Panc1 (cell line): Measurements from ENCODE around the gene MAPK8IP3. TPM values are rescaled to one million over a fixed set of nuclear protein-coding genes. Genes with fewer than 3 reads are reported as not detected.
A peak's percentile ranks its signal among the peaks of the same experiment; 100 is the strongest.

ENCODE experiments used
- ATAC-seq: fragments of 200-7000 bp; cut with Tn5 transposase; 2 replicates; pipeline ENCODE4 v1.9.1; 2020; ENCODE audit warnings: mild to moderate bottlenecking, moderate library complexity
- BruUV-seq: library from RNA; stranded (reverse); fragments of 400-500 nt; replicated peaks from 2 replicates; lab custom pipeline; 2021; lab: Mats Ljungman, UMichigan
- CTCF ChIA-PET: fragments of 300-600 bp; sonication (Branson Sonifier 250); formaldehyde crosslinking; loops from one replicate; lab custom pipeline; 2022; ENCODE audit warnings: antibody characterized with exemption; lab: Charles Lee
- POLR2A ChIA-PET: fragments of 300-600 bp; sonication (Branson Sonifier 250); formaldehyde crosslinking; loops from one replicate; lab custom pipeline; 2022; ENCODE audit warnings: antibody characterized with exemption; lab: Charles Lee
- DNase-seq: peaks from one replicate; pipeline ENCODE4 v3.0.0-alpha.2; 2010; ENCODE audit warnings: low read depth, low spot score
- H3K27ac ChIP-seq: 2 replicates; pipeline ENCODE4 v1.5.1; 2011; ENCODE audit warnings: mild to moderate bottlenecking, low read length, inconsistent platforms
- H3K27me3 ChIP-seq: fragments of 200-500 bp; sonication (Bioruptor generic); 2 replicates; pipeline ENCODE4 v1.6.0; 2014; ENCODE audit warnings: low read length, inconsistent platforms; ENCODE audit not compliant: control insufficient read depth, insufficient read depth
- H3K36me3 ChIP-seq: fragments of 200-500 bp; sonication (Bioruptor generic); 2 replicates; pipeline ENCODE4 v1.5.1; 2014; ENCODE audit warnings: inconsistent platforms, mild to moderate bottlenecking, low read length, moderate library complexity; ENCODE audit not compliant: control insufficient read depth, insufficient read depth
- H3K4me1 ChIP-seq: 2 replicates; pipeline ENCODE4 v1.5.1; 2011; ENCODE audit warnings: inconsistent platforms, mild to moderate bottlenecking, low read length, moderate library complexity; ENCODE audit not compliant: control insufficient read depth, insufficient read depth
- H3K4me3 ChIP-seq, 2 experiments: 2 replicates each; pipeline ENCODE4 v1.5.1; 2011 to 2012; ENCODE audit warnings: low read depth in 2 of 2, low read length in 2 of 2, mild to moderate bottlenecking in 2 of 2, inconsistent platforms in 1 of 2, moderate library complexity in 1 of 2
- H3K9me3 ChIP-seq: fragments of 200-500 bp; sonication (Bioruptor generic); 2 replicates; pipeline ENCODE4 v1.5.1; 2014; ENCODE audit warnings: low read depth, mild to moderate bottlenecking, inconsistent platforms, low read length, moderate library complexity; ENCODE audit not compliant: control insufficient read depth, insufficient read depth
- POLR2AphosphoS5 ChIP-seq: IDR thresholded peaks from 2 replicates; pipeline ENCODE4 v1.6.1; 2012; ENCODE audit warnings: mild to moderate bottlenecking, low read depth, low read length, moderate library complexity
- REST ChIP-seq, 2 experiments: IDR thresholded peaks; 2 replicates each; pipeline ENCODE4 v1.6.1; 2011 to 2012; ENCODE audit warnings: low read depth in 2 of 2, control low read depth in 1 of 2, low read length in 1 of 2, mild to moderate bottlenecking in 1 of 2, moderate library complexity in 1 of 2; ENCODE audit not compliant: insufficient read depth in 1 of 2
- SIN3A ChIP-seq: IDR thresholded peaks from 2 replicates; pipeline ENCODE4 v1.6.1; 2012; ENCODE audit warnings: low read depth, mild to moderate bottlenecking, low read length, moderate library complexity, borderline replicate concordance; ENCODE audit not compliant: insufficient read depth
- TCF7L2 ChIP-seq: IDR thresholded peaks from 2 replicates; pipeline ENCODE4 v1.6.1; 2011; ENCODE audit warnings: mild to moderate bottlenecking, low read depth, low read length, inconsistent platforms
- in situ Hi-C: cut with HindIII; loops from 2 replicates; pipeline ENCODE4 v1.10.0; 2016; ENCODE audit warnings: low sequenced_read_pairs, low pct_unique_long_range_greater_than_20kb
- intact Hi-C: fragments of 100-400 bp; cut with micrococcal nuclease; formaldehyde crosslinking; loops from one replicate; pipeline ENCODE4 v1.10.0; 2022; ENCODE audit not compliant: unreplicated experiment
- total RNA-seq: library from RNA; stranded (reverse); gene quantifications from one replicate; pipeline ENCODE4 v1.2.1, GENCODE V29; 2021; ENCODE audit not compliant: unreplicated experiment
- TF ChIP-seq, protein P1 (sequence below): fragments of 450-650 bp; IDR thresholded peaks from 2 replicates; pipeline ENCODE4 v1.5.1; 2017; ENCODE audit warnings: mild to moderate bottlenecking

The MAPK8IP3 gene
- total RNA-seq, 1 experiment from 2014 or later: 108 TPM

- Histone ChIP-seq H3K27ac (no peak overlapping the region), H3K36me3 (no peaks in the 10 kb centered on the region), H3K9me3 (no peaks in the 10 kb centered on the region), H3K27me3 (no peaks in the 10 kb centered on the region), H3K4me1 (no peaks in the 10 kb centered on the region), H3K4me3 (no peak overlapping the region)
- in situ Hi-C loops (no loop called here), intact Hi-C loops (no loop called here)
- DNase-seq (no peak), ATAC-seq (peak; percentile 28; the same call in 1 of the 2 replicates)
- BruUV-seq: no TSS peak
- TF ChIP-seq POLR2AphosphoS5: no peak
- TF ChIP-seq REST (IDR thresholded peaks at IDR 0.05; ENCODE audit: insufficient read depth in 1 of 2, low read depth in 2 of 2, low read length in 1 of 2): no peak
- no peak for TF ChIP-seq SIN3A
- no peak for TF ChIP-seq TCF7L2
- TF ChIP-seq, protein P1, sequence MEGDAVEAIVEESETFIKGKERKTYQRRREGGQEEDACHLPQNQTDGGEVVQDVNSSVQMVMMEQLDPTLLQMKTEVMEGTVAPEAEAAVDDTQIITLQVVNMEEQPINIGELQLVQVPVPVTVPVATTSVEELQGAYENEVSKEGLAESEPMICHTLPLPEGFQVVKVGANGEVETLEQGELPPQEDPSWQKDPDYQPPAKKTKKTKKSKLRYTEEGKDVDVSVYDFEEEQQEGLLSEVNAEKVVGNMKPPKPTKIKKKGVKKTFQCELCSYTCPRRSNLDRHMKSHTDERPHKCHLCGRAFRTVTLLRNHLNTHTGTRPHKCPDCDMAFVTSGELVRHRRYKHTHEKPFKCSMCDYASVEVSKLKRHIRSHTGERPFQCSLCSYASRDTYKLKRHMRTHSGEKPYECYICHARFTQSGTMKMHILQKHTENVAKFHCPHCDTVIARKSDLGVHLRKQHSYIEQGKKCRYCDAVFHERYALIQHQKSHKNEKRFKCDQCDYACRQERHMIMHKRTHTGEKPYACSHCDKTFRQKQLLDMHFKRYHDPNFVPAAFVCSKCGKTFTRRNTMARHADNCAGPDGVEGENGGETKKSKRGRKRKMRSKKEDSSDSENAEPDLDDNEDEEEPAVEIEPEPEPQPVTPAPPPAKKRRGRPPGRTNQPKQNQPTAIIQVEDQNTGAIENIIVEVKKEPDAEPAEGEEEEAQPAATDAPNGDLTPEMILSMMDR: no peak
- ChIA-PET CTCF (interaction anchor here (0.6 kb wide), 1 partner anchor 15 kb away, joined by 8 read pairs; no protein-coding TSS in a partner anchor), POLR2A (no interaction called here)
Measured at GRCh38 chr16:1818204-1818872, 112.3 kb downstream of the MAPK8IP3 start.

DNA sequence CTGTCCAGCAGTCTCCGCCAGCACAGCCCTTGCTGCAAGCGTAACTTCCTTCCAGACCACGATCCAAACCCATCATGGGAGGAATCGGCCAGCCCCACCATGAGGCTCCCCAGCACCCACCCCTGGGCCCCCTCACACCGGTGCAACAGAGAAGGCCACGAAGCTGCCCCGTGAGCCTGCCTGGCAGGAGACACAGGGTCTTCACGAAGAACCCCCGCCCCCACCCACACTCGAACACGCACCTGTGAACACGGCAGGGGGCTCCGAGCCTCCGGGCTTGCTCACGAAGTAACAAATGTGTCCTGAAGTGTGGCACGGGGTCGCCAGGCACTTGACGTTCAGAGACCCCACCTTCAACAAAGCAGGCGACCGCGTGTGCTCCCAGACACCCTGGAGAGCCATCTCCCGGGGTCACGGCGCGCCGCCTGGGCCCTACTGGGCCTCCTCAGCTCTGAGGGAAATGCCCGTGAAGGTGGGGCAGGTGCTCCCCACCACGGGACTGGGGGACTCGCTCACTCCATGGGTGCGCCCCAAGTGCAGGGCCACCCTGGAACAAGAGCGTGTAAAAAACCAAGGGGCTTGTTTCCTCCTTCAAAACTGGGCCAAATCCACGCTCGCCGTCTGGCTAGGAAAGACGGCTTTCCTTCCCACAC lies 113.0 kb downstream of the MAPK8IP3 start:
- Histone ChIP-seq H3K4me1 (0 out of 2 replicates have a peak, but pooled peaks cover under 1% of the 10 kb centered on the region), H3K27ac (no peak overlapping the region), H3K27me3 (no peaks in the 10 kb centered on the region), H3K4me3 (no peak overlapping the region), H3K9me3 (no peaks in the 10 kb centered on the region), H3K36me3 (no peaks in the 10 kb centered on the region)
- no peak for DNase-seq
- no peak for ATAC-seq
- TF ChIP-seq TCF7L2: no peak
- no peak for TF ChIP-seq SIN3A
- TF ChIP-seq REST (IDR thresholded peaks at IDR 0.05; ENCODE audit: insufficient read depth in 1 of 2, low read depth in 2 of 2, low read length in 1 of 2): no peak
- TF ChIP-seq, protein P1: no peak
- no peak for TF ChIP-seq POLR2AphosphoS5
- no TSS peak for BruUV-seq
- ChIA-PET CTCF (interaction anchor here (0.6 kb wide), 1 partner anchor 15 kb away, joined by 8 read pairs; no protein-coding TSS in a partner anchor), POLR2A (no interaction called here)
- in situ Hi-C loops (no loop called here), intact Hi-C loops (no loop called here)
